ENCODE results near the gene REV1. TPM values are rescaled to one million over a fixed set of nuclear protein-coding genes. Genes with fewer than 3 reads are reported as not detected.

Gene REV1
- total and polyA plus RNA-seq, 3 experiments from 2014 or later: 25.5 to 30.8 (median 30.0) TPM

DNA sequence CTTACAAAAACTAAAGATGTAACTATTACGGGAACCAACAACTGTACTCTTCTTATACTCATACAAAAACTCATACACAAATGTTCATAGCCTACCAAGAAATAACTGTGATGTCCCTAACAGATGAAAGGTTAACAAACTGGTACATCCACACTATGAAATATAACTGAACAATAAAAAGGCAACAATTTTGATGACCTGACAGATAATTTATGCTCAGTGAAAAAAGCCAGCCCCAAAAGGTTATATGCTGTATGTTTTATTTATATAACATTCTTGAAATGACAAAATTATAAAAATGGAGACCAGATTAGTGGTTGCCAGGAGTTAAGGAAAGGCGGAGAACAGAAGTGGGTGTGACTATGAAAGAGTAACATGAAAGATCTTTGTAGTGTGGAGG lies 31.3 kb downstream of the REV1 start:
- no peaks in the 10 kb centered on the region for H3K9me3 Mint-ChIP-seq
- ChIA-PET POLR2A (no interaction called here), CTCF (no interaction called here)
- Histone ChIP-seq H3K4me3 (ENCODE audit: low read length) (no peak overlapping the region), H3K27me3 (ENCODE audit: insufficient read depth, low read length, poor library complexity, severe bottlenecking) (no peaks in the 10 kb centered on the region), H3K4me1 (ENCODE audit: insufficient read depth, low read length) (no peaks in the 10 kb centered on the region), H3K9me3 (ENCODE audit: low read length) (no peaks in the 10 kb centered on the region), H3K36me3 (ENCODE audit: insufficient read depth, low read length) (peaks cover 18% of the 10 kb centered on the region), H3K27ac (ENCODE audit: low read depth, low read length) (no peak overlapping the region)
- peaks cover 15 to 73% (median 26%) of the 10 kb centered on the region in 3 donors for H3K36me3 Mint-ChIP-seq
- no peak for DNase-seq
- no peak overlapping the region for H3K4me3 Mint-ChIP-seq
- H3K4me1 Mint-ChIP-seq: peaks cover 13 to 32% (median 15%) of the 10 kb centered on the region in 3 donors
- no peaks in the 10 kb centered on the region for H3K27me3 Mint-ChIP-seq
- peak overlapping the region in 4 of 8 donors; percentile 4 to 80 (median 20) for H3K27ac Mint-ChIP-seq

DNA sequence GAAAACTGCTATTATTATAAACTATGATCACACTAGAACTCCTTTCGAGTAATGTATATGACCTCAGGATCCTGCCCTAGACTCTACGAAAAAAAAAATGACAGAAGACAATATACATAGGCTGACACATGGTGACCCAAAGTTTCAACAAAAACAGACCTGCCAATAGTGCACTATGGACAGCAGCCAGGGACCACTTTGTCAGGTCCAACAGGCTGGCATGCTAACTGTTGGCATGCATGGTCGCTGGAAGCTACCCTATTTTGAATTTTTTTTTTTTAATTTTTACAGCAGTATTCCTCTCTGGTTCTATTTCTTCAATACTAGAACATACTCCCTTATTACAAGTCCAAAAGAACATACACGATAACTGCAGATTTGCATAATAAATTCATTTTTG lies 38.1 kb downstream of the REV1 start:
- peaks cover 2 to 66% (median 26%) of the 10 kb centered on the region in 3 donors for H3K36me3 Mint-ChIP-seq
- POLR2A ChIA-PET: no interaction called here

DNA sequence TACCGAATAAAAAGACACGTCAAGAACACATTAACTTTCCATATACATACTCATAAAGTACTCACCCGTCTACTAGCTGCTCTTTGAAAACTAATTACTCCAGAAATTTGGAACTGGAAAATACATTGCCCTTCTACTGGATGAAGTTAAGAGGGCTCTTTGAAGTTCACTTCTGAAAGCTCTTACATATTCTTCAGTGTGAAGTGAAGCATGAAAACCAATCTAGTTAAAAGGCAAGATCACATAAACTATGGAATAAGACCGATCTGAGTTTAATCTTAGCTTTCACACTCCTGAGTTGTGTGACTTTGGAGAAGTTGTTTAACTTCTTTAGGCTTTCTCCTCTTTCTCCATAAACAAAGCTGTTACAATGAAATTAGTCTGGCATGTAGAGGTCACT lies 38.5 kb downstream of the REV1 start:
- Mint-ChIP-seq H3K9me3 (no peaks in the 10 kb centered on the region), H3K27me3 (peaks cover 0 to 2% of the 10 kb centered on the region in 2 donors), H3K27ac (peak overlapping the region in 2 of 8 donors; percentile 10 to 73), H3K36me3 (peaks cover 3 to 64% (median 27%) of the 10 kb centered on the region in 3 donors), H3K4me3 (no peak overlapping the region), H3K4me1 (peaks cover 16 to 32% (median 24%) of the 10 kb centered on the region in 3 donors)
- CTCF ChIA-PET: no interaction called here
- no peaks in the 10 kb centered on the region for H3K4me1 ChIP-seq (ENCODE audit: insufficient read depth, low read length)
- no peak overlapping the region for H3K4me3 ChIP-seq (ENCODE audit: low read length)
- DNase-seq: no peak
- peaks cover 4% of the 10 kb centered on the region for H3K36me3 ChIP-seq (ENCODE audit: insufficient read depth, low read length)
- H3K27ac ChIP-seq (ENCODE audit: low read depth, low read length): no peak overlapping the region
- H3K9me3 ChIP-seq (ENCODE audit: low read length): no peaks in the 10 kb centered on the region
- H3K27me3 ChIP-seq (ENCODE audit: insufficient read depth, low read length, poor library complexity, severe bottlenecking): no peaks in the 10 kb centered on the region
- POLR2A ChIA-PET: no interaction called here

More for the DNA sequence above, 38.1 kb downstream of the REV1 start:
- Histone ChIP-seq H3K9me3 (ENCODE audit: low read length) (no peaks in the 10 kb centered on the region), H3K4me1 (ENCODE audit: insufficient read depth, low read length) (no peaks in the 10 kb centered on the region), H3K36me3 (ENCODE audit: insufficient read depth, low read length) (peaks cover 4% of the 10 kb centered on the region), H3K4me3 (ENCODE audit: low read length) (no peak overlapping the region), H3K27ac (ENCODE audit: low read depth, low read length) (no peak overlapping the region), H3K27me3 (ENCODE audit: insufficient read depth, low read length, poor library complexity, severe bottlenecking) (no peaks in the 10 kb centered on the region)
- CTCF ChIA-PET: no interaction called here
- DNase-seq: no peak
- H3K4me1 Mint-ChIP-seq: peaks cover 15 to 33% (median 22%) of the 10 kb centered on the region in 3 donors
- H3K27ac Mint-ChIP-seq: peak overlapping the region in 3 of 8 donors; percentile 10 to 43 (median 13)
- H3K9me3 Mint-ChIP-seq: no peaks in the 10 kb centered on the region
- H3K27me3 Mint-ChIP-seq: peaks cover 0 to 2% of the 10 kb centered on the region in 2 donors
- H3K4me3 Mint-ChIP-seq: no peak overlapping the region

DNA sequence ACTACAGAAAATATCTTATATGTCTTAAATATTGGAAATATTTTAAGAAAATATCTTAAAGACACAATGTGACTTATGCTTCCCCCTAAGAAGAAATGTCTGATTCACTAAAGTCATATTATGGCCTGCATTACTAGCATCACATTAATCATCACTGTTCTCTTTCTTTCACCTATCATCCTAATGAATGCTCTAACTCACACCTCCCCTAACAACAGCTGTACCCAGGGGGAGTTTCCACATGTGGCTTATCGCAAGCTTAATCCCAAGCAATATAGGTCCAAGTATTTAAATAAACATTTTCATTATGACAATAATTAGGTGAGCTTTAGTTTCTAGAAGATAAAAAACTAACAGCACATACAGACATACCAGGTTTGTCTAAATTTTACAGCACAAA lies 39.6 kb downstream of the REV1 start:
- ChIA-PET CTCF (no interaction called here), POLR2A (no interaction called here)
- Histone ChIP-seq H3K36me3 (ENCODE audit: insufficient read depth, low read length) (peaks cover 4% of the 10 kb centered on the region), H3K27ac (ENCODE audit: low read depth, low read length) (no peak overlapping the region), H3K4me3 (ENCODE audit: low read length) (no peak overlapping the region), H3K9me3 (ENCODE audit: low read length) (no peaks in the 10 kb centered on the region), H3K27me3 (ENCODE audit: insufficient read depth, low read length, poor library complexity, severe bottlenecking) (no peaks in the 10 kb centered on the region), H3K4me1 (ENCODE audit: insufficient read depth, low read length) (no peaks in the 10 kb centered on the region)
- Mint-ChIP-seq H3K9me3 (no peaks in the 10 kb centered on the region), H3K27me3 (peaks cover 0 to 2% of the 10 kb centered on the region in 2 donors), H3K36me3 (peaks cover 3 to 63% (median 21%) of the 10 kb centered on the region in 3 donors), H3K27ac (peak overlapping the region in 2 of 8 donors; percentile 24 to 47), H3K4me3 (no peak overlapping the region), H3K4me1 (peaks cover 11 to 28% (median 28%) of the 10 kb centered on the region in 3 donors)
- DNase-seq: no peak

DNA sequence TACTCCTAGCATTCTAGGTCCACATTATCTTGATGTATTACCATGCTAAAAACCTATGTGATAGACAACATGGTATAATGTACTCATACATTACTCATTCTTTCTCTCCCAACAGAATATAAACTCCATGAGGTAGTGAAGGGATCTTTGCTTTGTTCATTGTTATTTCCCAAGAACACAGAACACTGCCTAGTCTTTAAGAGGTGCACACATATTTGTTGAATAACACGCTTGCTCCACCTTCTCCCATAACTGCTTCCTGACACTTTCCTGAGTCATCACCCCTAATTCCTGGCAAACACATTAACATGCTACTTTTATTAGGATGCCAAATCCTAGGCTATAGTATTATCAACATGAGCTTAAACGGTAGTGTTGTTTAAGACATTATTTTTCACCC lies 41.3 kb downstream of the REV1 start:
- Histone ChIP-seq H3K27me3 (ENCODE audit: insufficient read depth, low read length, poor library complexity, severe bottlenecking) (no peaks in the 10 kb centered on the region), H3K9me3 (ENCODE audit: low read length) (no peaks in the 10 kb centered on the region), H3K36me3 (ENCODE audit: insufficient read depth, low read length) (peaks cover 4% of the 10 kb centered on the region), H3K4me3 (ENCODE audit: low read length) (no peak overlapping the region), H3K27ac (ENCODE audit: low read depth, low read length) (no peak overlapping the region), H3K4me1 (ENCODE audit: insufficient read depth, low read length) (no peaks in the 10 kb centered on the region)
- CTCF ChIA-PET: no interaction called here
- Mint-ChIP-seq H3K4me3 (no peak overlapping the region), H3K27ac (no peak overlapping the region), H3K4me1 (peaks cover 14 to 36% (median 33%) of the 10 kb centered on the region in 3 donors), H3K36me3 (peaks cover 3 to 57% (median 23%) of the 10 kb centered on the region in 3 donors), H3K27me3 (peaks cover 0 to 2% of the 10 kb centered on the region in 2 donors), H3K9me3 (no peaks in the 10 kb centered on the region)
- no peak for DNase-seq
- POLR2A ChIA-PET: interaction anchor here (0.6 kb wide), 1 partner anchor 105 kb away, joined by 4 read pairs; no protein-coding TSS in a partner anchor

DNA sequence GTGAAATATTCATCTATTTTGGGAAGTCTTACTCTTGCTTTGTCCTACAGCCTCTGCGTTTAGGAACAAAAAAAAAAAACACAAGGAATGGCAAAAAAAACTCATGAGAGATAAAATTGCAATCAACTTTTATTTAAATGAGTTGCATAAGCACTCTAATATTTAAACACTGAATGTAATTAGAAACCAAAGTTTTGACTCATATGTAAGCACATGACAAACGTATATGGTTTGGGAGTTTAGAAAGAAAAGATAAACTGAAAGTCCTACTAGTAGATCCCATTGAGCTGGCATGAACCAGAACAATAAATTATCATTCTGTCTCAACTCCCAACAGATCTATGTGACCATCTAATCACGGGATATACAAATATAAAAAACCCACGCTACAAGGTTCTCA lies 44.8 kb downstream of the REV1 start:
- peaks cover 10% of the 10 kb centered on the region for H3K36me3 ChIP-seq (ENCODE audit: insufficient read depth, low read length)
- Mint-ChIP-seq H3K4me3 (no peak overlapping the region), H3K36me3 (peaks cover 3 to 48% (median 14%) of the 10 kb centered on the region in 3 donors), H3K9me3 (no peaks in the 10 kb centered on the region), H3K27me3 (peaks cover 0 to 2% of the 10 kb centered on the region in 2 donors), H3K4me1 (peaks cover 9 to 27% (median 25%) of the 10 kb centered on the region in 3 donors), H3K27ac (peak overlapping the region in 1 of 8 donors; percentile 5)
- H3K27ac ChIP-seq (ENCODE audit: low read depth, low read length): no peak overlapping the region
- no peaks in the 10 kb centered on the region for H3K9me3 ChIP-seq (ENCODE audit: low read length)
- POLR2A ChIA-PET: no interaction called here
- no peak for DNase-seq
- no peak overlapping the region for H3K4me3 ChIP-seq (ENCODE audit: low read length)
- H3K27me3 ChIP-seq (ENCODE audit: insufficient read depth, low read length, poor library complexity, severe bottlenecking): no peaks in the 10 kb centered on the region
- H3K4me1 ChIP-seq (ENCODE audit: insufficient read depth, low read length): no peaks in the 10 kb centered on the region
- CTCF ChIA-PET: no interaction called here

DNA sequence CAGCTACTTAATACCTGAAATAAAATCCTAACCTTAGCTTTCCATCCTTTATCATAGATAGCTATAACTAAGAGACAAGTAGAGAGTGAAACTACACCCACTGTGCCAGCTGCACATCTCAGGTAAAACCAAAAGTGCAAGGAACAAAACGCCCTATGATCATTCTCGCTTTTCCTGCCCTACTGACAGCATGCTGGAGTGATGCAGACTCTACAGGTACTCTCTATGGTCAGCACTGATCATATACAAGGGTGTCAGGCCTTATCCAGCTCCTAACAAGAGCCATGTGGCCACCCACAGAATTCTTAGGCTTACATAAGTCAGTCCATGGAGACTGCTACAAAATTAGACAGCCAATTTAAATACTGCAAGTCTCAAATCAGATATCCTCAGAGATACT lies 45.6 kb downstream of the REV1 start:
- Mint-ChIP-seq H3K36me3 (peaks cover 3 to 53% (median 14%) of the 10 kb centered on the region in 3 donors), H3K27ac (peak overlapping the region in 3 of 8 donors; percentile 49 to 78 (median 52))
- POLR2A ChIA-PET: no interaction called here

DNA sequence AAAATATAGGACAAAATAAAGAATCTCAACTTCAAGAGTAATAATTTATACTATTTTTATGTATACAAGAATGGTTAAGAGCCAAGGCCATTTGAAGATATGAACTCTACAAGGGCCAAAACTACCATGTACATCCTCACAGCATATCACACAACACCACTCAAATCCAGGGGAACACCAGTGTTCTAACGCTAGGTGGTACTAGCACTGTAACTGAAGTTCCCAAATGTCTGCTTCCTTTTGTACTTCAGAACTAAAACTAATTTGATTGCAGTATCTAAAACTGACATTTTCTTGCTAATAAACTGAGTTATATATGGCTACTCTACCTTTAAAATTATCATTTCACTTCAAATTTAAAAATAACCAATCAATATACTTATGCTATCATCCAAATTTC lies 47.0 kb downstream of the REV1 start:
- POLR2A ChIA-PET: no interaction called here
- no peaks in the 10 kb centered on the region for H3K4me1 ChIP-seq (ENCODE audit: insufficient read depth, low read length)
- H3K36me3 ChIP-seq (ENCODE audit: insufficient read depth, low read length): peaks cover 12% of the 10 kb centered on the region
- peaks cover 0 to 2% of the 10 kb centered on the region in 2 donors for H3K27me3 Mint-ChIP-seq
- peaks cover 3 to 57% (median 9%) of the 10 kb centered on the region in 3 donors for H3K36me3 Mint-ChIP-seq
- no peaks in the 10 kb centered on the region for H3K9me3 ChIP-seq (ENCODE audit: low read length)
- H3K9me3 Mint-ChIP-seq: no peaks in the 10 kb centered on the region
- no peak overlapping the region for H3K27ac Mint-ChIP-seq
- CTCF ChIA-PET: no interaction called here
- H3K27me3 ChIP-seq (ENCODE audit: insufficient read depth, low read length, poor library complexity, severe bottlenecking): no peaks in the 10 kb centered on the region
- no peak for DNase-seq
- H3K4me3 Mint-ChIP-seq: no peak overlapping the region
- no peak overlapping the region for H3K4me3 ChIP-seq (ENCODE audit: low read length)
- H3K27ac ChIP-seq (ENCODE audit: low read depth, low read length): no peak overlapping the region
- peaks cover 9 to 25% (median 22%) of the 10 kb centered on the region in 3 donors for H3K4me1 Mint-ChIP-seq

More for the DNA sequence above, 45.6 kb downstream of the REV1 start:
- peaks cover 9 to 27% (median 25%) of the 10 kb centered on the region in 3 donors for H3K4me1 Mint-ChIP-seq
- peak overlapping the region in 1 of 7 donors; percentile 11 for H3K4me3 Mint-ChIP-seq
- Histone ChIP-seq H3K4me1 (ENCODE audit: insufficient read depth, low read length) (no peaks in the 10 kb centered on the region), H3K36me3 (ENCODE audit: insufficient read depth, low read length) (peaks cover 10% of the 10 kb centered on the region), H3K27ac (ENCODE audit: low read depth, low read length) (no peak overlapping the region), H3K27me3 (ENCODE audit: insufficient read depth, low read length, poor library complexity, severe bottlenecking) (no peaks in the 10 kb centered on the region), H3K9me3 (ENCODE audit: low read length) (no peaks in the 10 kb centered on the region), H3K4me3 (ENCODE audit: low read length) (no peak overlapping the region)
- no peaks in the 10 kb centered on the region for H3K9me3 Mint-ChIP-seq
- DNase-seq: no peak
- peaks cover 0 to 2% of the 10 kb centered on the region in 2 donors for H3K27me3 Mint-ChIP-seq
- CTCF ChIA-PET: no interaction called here

Measured in CD8-positive, alpha-beta memory T cell (primary cell).